ENCODE results near the gene CYP4B1. TPM values are rescaled to one million over a fixed set of nuclear protein-coding genes. Genes with fewer than 3 reads are reported as not detected.
"Not testable (repeated sequence)": the region's sequence is repeated elsewhere in the genome, so short reads cannot be mapped to it uniquely, and the experiment has no call there.

Gene CYP4B1
- 100 to 1,000 TPM; 188 to 420 (median 269) TPM for total RNA-seq

DNA sequence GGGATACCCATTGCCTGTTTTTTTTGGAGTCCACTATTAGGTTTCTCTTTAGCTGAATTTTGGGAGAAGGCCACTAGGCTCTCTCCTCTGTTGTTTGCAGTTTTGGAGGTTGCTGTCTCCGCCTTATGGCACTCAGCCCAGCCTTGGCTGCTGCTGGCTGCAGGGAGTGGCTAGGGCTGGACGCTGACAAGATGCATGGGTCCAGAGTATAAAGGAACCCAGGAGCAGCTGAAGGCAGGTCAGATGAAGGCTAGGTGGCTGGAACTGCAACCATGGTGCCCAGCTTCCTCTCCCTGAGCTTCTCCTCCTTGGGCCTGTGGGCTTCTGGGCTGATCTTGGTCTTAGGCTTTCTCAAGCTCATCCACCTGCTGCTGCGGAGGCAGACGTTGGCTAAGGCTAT lies at the start of gene CYP4B1:
CYP4B1 (plus strand) TSS at position 237 of the 400 bp plus-strand sequence; CDS start at position 273, 36 bp downstream.
- DNase-seq (ENCODE audit: low spot score): no peak
- peak; percentile 48 for ATAC-seq (ENCODE audit: low FRiP score)

DNA sequence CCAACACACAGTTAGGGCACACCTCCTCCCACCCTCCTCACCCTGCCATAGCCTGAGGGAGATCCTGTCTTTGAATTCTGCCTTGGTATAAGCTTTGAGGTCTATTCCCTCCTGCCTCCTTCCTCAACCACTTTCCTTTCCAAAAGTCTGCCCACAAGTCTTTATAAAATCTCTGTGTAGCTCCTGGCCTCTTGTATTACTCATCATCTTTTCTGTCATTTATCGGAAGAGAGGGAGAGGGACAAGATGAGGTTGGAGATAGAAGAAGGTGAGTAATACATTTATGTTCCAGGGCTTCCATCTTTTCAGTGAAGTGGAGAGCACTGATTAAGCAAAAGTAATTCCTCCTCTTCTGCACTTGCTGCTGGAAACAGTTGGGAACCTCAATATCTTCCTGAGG lies 49.4 kb upstream of the CYP4B1 start:
- TF ChIP-seq, protein P1, sequence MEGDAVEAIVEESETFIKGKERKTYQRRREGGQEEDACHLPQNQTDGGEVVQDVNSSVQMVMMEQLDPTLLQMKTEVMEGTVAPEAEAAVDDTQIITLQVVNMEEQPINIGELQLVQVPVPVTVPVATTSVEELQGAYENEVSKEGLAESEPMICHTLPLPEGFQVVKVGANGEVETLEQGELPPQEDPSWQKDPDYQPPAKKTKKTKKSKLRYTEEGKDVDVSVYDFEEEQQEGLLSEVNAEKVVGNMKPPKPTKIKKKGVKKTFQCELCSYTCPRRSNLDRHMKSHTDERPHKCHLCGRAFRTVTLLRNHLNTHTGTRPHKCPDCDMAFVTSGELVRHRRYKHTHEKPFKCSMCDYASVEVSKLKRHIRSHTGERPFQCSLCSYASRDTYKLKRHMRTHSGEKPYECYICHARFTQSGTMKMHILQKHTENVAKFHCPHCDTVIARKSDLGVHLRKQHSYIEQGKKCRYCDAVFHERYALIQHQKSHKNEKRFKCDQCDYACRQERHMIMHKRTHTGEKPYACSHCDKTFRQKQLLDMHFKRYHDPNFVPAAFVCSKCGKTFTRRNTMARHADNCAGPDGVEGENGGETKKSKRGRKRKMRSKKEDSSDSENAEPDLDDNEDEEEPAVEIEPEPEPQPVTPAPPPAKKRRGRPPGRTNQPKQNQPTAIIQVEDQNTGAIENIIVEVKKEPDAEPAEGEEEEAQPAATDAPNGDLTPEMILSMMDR (IDR thresholded peaks at IDR 0.05): no peak
- ATAC-seq (ENCODE audit: low FRiP score) (no peak), DNase-seq (ENCODE audit: low spot score) (no peak)

More for the DNA sequence above, at the start of gene CYP4B1:
- TF ChIP-seq, protein P1 (IDR thresholded peaks at IDR 0.05): no peak

DNA sequence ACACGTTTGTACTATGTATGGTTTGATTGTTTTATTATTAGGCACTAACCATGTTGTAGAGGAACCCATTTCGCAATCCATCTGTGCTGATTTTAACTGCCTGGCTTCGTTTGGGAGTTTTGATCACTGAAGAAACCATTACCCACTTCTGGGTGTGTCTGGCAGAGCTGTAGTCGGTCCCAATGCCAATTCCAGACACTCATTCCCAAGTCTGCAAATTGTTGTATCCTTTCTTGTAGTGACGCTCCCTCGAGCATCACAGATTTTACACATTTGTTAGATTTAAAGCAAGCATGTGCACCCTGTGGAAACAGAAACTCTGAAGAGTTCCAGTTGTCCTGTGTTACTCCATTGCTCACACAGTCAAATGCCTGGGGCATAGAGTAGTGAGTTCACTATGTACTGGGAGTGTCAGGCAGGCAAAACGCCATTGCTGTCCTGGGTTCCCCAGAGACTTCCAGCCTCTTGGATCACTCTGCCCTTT lies 48.9 kb upstream of the CYP4B1 start:
- TF ChIP-seq, protein P1 (IDR thresholded peaks at IDR 0.05): no peak
- DNase-seq (ENCODE audit: low spot score) (no peak), ATAC-seq (ENCODE audit: low FRiP score) (peak; percentile 29)

DNA sequence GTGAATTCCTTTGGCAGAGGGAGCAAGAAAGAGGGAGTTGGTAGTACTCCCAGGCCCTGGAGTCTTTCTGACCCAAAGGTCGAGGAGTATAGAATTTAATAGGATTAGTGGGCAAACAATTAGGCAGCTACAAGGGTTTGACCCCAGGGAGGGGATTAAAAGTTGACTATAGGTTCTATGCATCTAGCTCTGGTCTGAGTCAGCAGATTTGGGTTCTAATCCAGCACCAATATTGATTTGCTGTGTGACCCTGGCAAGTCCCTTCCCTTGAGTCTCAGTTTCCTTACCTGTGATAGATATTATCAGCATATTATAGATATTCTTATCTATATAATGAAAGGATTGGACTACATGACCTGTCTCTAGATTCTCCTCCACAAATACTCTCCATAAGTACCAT lies 44.9 kb upstream of the CYP4B1 start:
- TF ChIP-seq, protein P1 (IDR thresholded peaks at IDR 0.05): no peak
- DNase-seq (ENCODE audit: low spot score): no peak
- no peak for ATAC-seq (ENCODE audit: low FRiP score)

DNA sequence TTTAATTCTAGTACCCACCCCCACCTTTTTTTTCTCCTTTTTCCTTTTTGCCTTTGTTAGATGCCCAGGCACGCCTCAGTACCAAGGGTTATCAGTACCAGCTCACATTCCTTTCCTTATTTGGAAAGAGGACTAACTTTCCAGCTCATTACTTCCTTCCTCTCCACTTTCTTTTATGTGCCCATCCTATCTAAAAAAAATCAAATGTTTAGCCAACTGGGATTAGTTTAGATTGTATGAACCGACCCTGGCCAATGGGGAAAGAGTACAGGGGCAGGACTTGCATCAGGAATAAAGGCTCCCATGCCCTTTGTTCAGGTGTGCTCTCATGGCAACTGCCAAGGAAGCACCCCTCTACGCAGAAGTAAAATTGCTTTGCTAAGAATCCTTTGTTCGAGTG lies 44.1 kb upstream of the CYP4B1 start:
- not testable (repeated sequence) for ATAC-seq (ENCODE audit: low FRiP score)

DNA sequence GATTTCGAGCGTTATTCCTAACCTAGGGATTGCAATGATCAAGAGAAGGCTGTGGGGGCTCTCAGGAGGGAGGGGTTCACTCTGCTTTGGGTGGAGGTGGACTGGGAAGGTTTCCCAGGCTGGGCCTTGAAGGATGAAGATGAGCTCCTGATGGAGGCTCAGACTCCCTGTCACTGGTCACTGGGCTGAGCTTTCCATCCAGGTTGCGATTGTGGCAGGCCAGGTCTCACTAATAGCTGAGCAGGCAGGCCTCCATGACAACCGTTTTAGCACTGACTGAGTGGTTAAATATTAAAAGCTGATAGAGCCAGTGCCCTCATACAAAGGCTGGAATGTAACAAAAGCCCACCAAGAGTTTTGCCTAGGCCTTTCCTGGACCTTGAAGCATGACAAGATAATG lies 43.7 kb upstream of the CYP4B1 start:
- no peak for ATAC-seq (ENCODE audit: low FRiP score)
- TF ChIP-seq, protein P1 (IDR thresholded peaks at IDR 0.05): no peak
- DNase-seq (ENCODE audit: low spot score): no peak

More for the DNA sequence above, 44.1 kb upstream of the CYP4B1 start:
- DNase-seq (ENCODE audit: low spot score): not testable (repeated sequence)

DNA sequence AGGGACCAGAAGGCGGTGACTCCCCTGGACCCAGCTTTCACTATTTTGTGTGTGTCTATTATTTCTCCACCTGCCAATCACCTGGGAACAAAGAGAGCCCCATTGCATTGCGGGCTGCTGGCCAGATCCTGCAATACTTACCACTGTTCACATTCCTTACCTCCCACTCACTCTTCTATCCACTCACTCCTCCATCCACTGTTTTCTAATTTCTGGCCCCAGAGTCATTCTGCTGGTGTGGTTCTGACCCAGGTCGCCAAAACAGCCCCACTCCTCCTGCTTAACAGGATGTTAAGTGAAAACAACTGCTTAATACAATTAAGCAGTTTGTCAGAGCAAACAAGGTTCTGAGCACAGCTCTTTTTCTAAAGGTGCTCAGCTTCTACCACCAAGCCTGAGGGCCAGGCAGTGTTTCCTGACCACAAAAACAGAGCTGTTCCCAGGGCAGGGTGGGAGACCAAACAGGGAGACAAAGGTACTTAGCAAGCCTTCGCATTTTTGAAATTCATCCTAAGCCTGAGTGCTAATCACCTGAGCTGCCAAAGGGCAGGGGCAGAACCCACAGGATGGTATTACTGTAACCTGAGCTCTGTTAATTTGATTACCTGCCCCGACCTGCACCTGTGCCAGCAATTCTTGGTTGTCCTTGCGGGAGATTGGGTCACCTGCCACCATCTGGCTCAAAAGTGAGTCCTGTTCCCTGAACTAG lies 41.4 kb upstream of the CYP4B1 start:
- ATAC-seq (ENCODE audit: low FRiP score): peak; percentile 76
- TF ChIP-seq, protein P1 (IDR thresholded peaks at IDR 0.05): no peak
- DNase-seq (ENCODE audit: low spot score): no peak
